PFSK-1 (cell line): ENCODE results near the gene SHQ1.

Experiments used
- FOXP2 ChIP-seq: optimal IDR thresholded peaks from 2 replicates; pipeline ENCODE3; 2011; ENCODE audit warnings: borderline replicate concordance, control low read depth, inconsistent platforms; ENCODE audit not compliant: insufficient read depth; ENCODE audit errors: extremely low read length, extremely low read depth
- POLR2AphosphoS5 ChIP-seq: IDR thresholded peaks from 2 replicates; pipeline ENCODE4 v1.6.1; 2012; ENCODE audit warnings: low read depth, mild to moderate bottlenecking, control low read depth, low read length, moderate library complexity
- REST ChIP-seq, 2 experiments: IDR thresholded peaks; 2 replicates each; pipeline versions ENCODE4 v1.6.1 to v1.8.0; 2011 to 2012; ENCODE audit warnings: low read depth in 2 of 2, low read length in 2 of 2, control low read depth in 1 of 2, inconsistent platforms in 1 of 2, mild to moderate bottlenecking in 1 of 2, moderate library complexity in 1 of 2; ENCODE audit not compliant: insufficient read depth in 1 of 2
- SIN3A ChIP-seq: IDR thresholded peaks from 2 replicates; pipeline ENCODE4 v1.6.1; 2012; ENCODE audit warnings: mild to moderate bottlenecking, low read length, moderate library complexity, borderline replicate concordance; ENCODE audit not compliant: insufficient read depth
- TAF1 ChIP-seq: IDR thresholded peaks from 2 replicates; pipeline ENCODE4 v1.6.1; 2012; ENCODE audit warnings: low read length, control low read depth, borderline replicate concordance; ENCODE audit not compliant: insufficient read depth

The SHQ1 gene

GRCh38 chr3:72782521-72782920 lies 65.7 kb downstream of the SHQ1 start:
- TF ChIP-seq SIN3A = no peak
- no peak for TF ChIP-seq FOXP2
- no peak for TF ChIP-seq REST (IDR thresholded peaks at IDR 0.05; ENCODE audit: insufficient read depth in 1 of 2, low read depth in 2 of 2, low read length in 2 of 2)
- TF ChIP-seq TAF1 = no peak
- TF ChIP-seq POLR2AphosphoS5 = no peak

DNA sequence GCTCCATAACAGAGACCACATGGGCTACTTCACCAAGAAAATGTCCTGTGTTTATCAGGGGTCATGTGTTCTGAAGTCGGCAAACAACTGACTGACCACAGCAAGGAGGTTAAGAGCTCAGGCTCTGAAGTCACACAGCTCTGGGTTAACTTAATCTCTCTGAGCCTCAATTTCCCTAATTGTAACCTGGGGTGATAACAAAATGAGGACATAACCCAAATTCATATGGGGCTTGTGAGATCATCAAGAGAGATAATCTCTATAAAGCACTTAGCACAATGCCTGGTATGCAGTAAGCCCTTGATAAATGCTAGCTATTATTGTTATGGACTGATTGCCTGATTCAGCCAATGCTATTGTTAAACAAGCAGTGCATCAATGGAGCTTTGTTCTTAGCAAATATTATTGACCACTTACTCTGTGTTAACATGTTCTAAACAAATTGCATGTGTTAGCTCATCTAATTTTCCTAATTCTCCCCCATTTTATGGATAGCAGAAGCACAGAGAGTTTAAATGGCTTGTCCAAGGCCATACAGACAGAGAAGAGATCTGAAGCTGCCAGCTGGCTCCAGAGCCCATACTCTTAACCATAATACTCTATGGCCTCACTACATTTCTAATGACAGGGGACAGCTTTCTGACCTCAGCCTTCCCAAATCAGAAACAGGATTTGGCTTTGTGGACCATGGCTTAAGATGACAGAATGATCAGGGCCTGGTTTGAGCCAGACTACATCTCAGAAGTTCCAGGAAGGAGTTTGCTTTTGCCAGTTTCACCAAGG lies 78.3 kb downstream of the SHQ1 start:
- TF ChIP-seq TAF1 (no peak), REST (IDR thresholded peaks at IDR 0.05; ENCODE audit: insufficient read depth in 1 of 2, low read depth in 2 of 2, low read length in 2 of 2) (no peak), POLR2AphosphoS5 (no peak)

GRCh38 chr3:72768936-72769335 lies 79.3 kb downstream of the SHQ1 start:
- TF ChIP-seq FOXP2 (no peak), SIN3A (no peak), POLR2AphosphoS5 (no peak), REST (IDR thresholded peaks at IDR 0.05; ENCODE audit: insufficient read depth in 1 of 2, low read depth in 2 of 2, low read length in 2 of 2) (no peak), TAF1 (no peak)

DNA sequence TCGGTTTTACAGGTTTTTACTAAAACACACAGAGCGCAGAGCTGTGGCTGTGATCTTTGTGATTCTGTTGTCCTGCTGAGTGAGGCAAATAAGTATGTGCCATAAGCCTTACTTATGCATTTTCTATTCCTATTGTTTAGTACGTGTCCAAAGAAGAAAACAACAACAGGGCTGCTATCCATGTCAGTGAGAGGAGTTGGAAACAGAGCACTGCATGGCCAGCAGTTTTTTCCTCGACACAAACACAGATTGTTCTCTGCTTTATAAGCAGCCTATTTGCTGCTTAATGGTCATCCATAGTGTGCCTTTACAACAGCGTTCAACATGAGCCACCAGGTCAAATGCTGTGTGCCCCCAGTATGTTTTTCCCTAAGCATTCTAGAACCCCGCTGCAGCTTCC lies 79.8 kb downstream of the SHQ1 start:
- TF ChIP-seq REST (IDR thresholded peaks at IDR 0.05; ENCODE audit: insufficient read depth in 1 of 2, low read depth in 2 of 2, low read length in 2 of 2) (no peak), FOXP2 (no peak), SIN3A (no peak), POLR2AphosphoS5 (no peak), TAF1 (no peak)

- no peak for TF ChIP-seq REST (IDR thresholded peaks at IDR 0.05; ENCODE audit: insufficient read depth in 1 of 2, low read depth in 2 of 2, low read length in 2 of 2)
- no peak for TF ChIP-seq SIN3A
- TF ChIP-seq FOXP2 = no peak
- no peak for TF ChIP-seq POLR2AphosphoS5
- no peak for TF ChIP-seq TAF1
Measured at GRCh38 chr3:72768006-72768441, 80.2 kb downstream of the SHQ1 start.
